ENCODE data around the gene GPR32.
A peak's percentile ranks its signal among the peaks of the same experiment; 100 is the strongest.
"Not testable (repeated sequence)": the region's sequence is repeated elsewhere in the genome, so short reads cannot be mapped to it uniquely, and the experiment has no call there.

GPR32 gene

DNA sequence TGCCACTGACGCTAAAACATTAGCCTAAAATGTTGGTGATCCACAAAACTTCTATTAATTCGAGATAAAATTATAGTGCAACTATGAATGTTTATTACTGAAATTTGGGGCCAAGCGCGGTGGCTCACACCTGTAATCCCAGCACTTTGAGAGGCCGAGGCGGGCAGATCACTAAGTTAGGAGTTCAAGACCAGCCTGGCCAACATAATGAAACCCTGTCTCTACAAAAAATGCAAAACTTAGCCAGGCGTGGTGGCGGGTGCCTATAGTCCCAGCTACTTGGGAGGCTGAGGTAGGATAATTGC lies 13.5 kb downstream of the GPR32 start:
- not testable (repeated sequence) for H3K23ac ChIP-seq (ENCODE audit: low read length in 2 of 2); H3K4me2 ChIP-seq (ENCODE audit: low read length, poor library complexity, severe bottlenecking); H2BK12ac ChIP-seq (ENCODE audit: low read length in 2 of 2); H3K18ac ChIP-seq (ENCODE audit: low read depth in 1 of 2, low read length in 2 of 2); H3K27ac ChIP-seq (ENCODE audit: low read length, poor library complexity, severe bottlenecking); H3K14ac ChIP-seq (ENCODE audit: low read length in 2 of 2); H3K9ac ChIP-seq (ENCODE audit: low read length); H3K79me1 ChIP-seq (replicated peaks; ENCODE audit: low read length, poor library complexity, severe bottlenecking); H3K4ac ChIP-seq (ENCODE audit: low read depth in 1 of 2, low read length in 2 of 2); H3K9me3 ChIP-seq (ENCODE audit: control insufficient read depth, low read length); H4K91ac ChIP-seq (ENCODE audit: low read length); H3K4me1 ChIP-seq (ENCODE audit: control insufficient read depth, insufficient read depth, low read depth, low read length); H2AK5ac ChIP-seq (ENCODE audit: low read length, severe bottlenecking); H2AFZ ChIP-seq (ENCODE audit: low read depth, low read length); H4K8ac ChIP-seq (ENCODE audit: low read length); H2BK5ac ChIP-seq (ENCODE audit: low read depth, low read length, poor library complexity, severe bottlenecking); H3K4me3 ChIP-seq (ENCODE audit: insufficient read depth in 1 of 2, low read depth in 1 of 2, low read length in 2 of 2); DNase-seq; H3K36me3 ChIP-seq (ENCODE audit: control insufficient read depth in 1 of 2, insufficient read depth in 2 of 2, low read depth in 1 of 2, low read length in 2 of 2); H2BK120ac ChIP-seq (ENCODE audit: low read depth, low read length); H2BK15ac ChIP-seq (ENCODE audit: low read depth, poor library complexity, severe bottlenecking)
- 38% methylated on average over 6 of the region's 8 CpGs for WGBS
- peaks cover 0 to 48% of the 10 kb centered on the region in 2 experiments for H3K27me3 ChIP-seq (ENCODE audit: control insufficient read depth in 1 of 2, insufficient read depth in 1 of 2, low read length in 2 of 2)

GRCh38 chr19:50784710-50785109 lies 14.4 kb downstream of the GPR32 start:
- H3K9ac ChIP-seq (ENCODE audit: low read length), result no peak overlapping the region
- no peaks in the 10 kb centered on the region for H3K79me1 ChIP-seq (replicated peaks; ENCODE audit: low read length, poor library complexity, severe bottlenecking)
- WGBS, result 96% methylated on average over 3 of the region's 3 CpGs
- no peak overlapping the region for H2BK12ac ChIP-seq (ENCODE audit: low read length in 2 of 2)
- no peaks in the 10 kb centered on the region for H3K4me1 ChIP-seq (ENCODE audit: control insufficient read depth, insufficient read depth, low read depth, low read length)
- H4K8ac ChIP-seq (ENCODE audit: low read length), result no peak overlapping the region
- H2BK120ac ChIP-seq (ENCODE audit: low read depth, low read length), result no peak overlapping the region
- H4K91ac ChIP-seq (ENCODE audit: low read length), result no peak overlapping the region
- no peak overlapping the region for H2AK5ac ChIP-seq (ENCODE audit: low read length, severe bottlenecking)
- DNase-seq, result no peak
- H3K4me2 ChIP-seq (ENCODE audit: low read length, poor library complexity, severe bottlenecking), result no peak overlapping the region
- no peak overlapping the region for H3K23ac ChIP-seq (ENCODE audit: low read length in 2 of 2)
- no peak overlapping the region for H2BK5ac ChIP-seq (ENCODE audit: low read depth, low read length, poor library complexity, severe bottlenecking)
- H3K4me3 ChIP-seq (ENCODE audit: insufficient read depth in 1 of 2, low read depth in 1 of 2, low read length in 2 of 2), result no peak overlapping the region
- H2AFZ ChIP-seq (ENCODE audit: low read depth, low read length), result no peak overlapping the region
- no peaks in the 10 kb centered on the region for H3K9me3 ChIP-seq (ENCODE audit: control insufficient read depth, low read length)
- H3K4ac ChIP-seq (ENCODE audit: low read depth in 1 of 2, low read length in 2 of 2), result no peak overlapping the region
- H3K27ac ChIP-seq (ENCODE audit: low read length, poor library complexity, severe bottlenecking), result no peak overlapping the region
- H3K14ac ChIP-seq (ENCODE audit: low read length in 2 of 2), result no peak overlapping the region
- no peak overlapping the region for H2BK15ac ChIP-seq (ENCODE audit: low read depth, poor library complexity, severe bottlenecking)
- no peak overlapping the region for H3K18ac ChIP-seq (ENCODE audit: low read depth in 1 of 2, low read length in 2 of 2)
- no peaks in the 10 kb centered on the region for H3K36me3 ChIP-seq (ENCODE audit: control insufficient read depth in 1 of 2, insufficient read depth in 2 of 2, low read depth in 1 of 2, low read length in 2 of 2)
- peaks cover 0 to 39% of the 10 kb centered on the region in 2 experiments for H3K27me3 ChIP-seq (ENCODE audit: control insufficient read depth in 1 of 2, insufficient read depth in 1 of 2, low read length in 2 of 2)

- Histone ChIP-seq H3K4me1 (ENCODE audit: control insufficient read depth, insufficient read depth, low read depth, low read length) (no peaks in the 10 kb centered on the region), H3K18ac (ENCODE audit: low read depth in 1 of 2, low read length in 2 of 2) (no peak overlapping the region), H3K23ac (ENCODE audit: low read length in 2 of 2) (no peak overlapping the region), H3K9ac (ENCODE audit: low read length) (no peak overlapping the region), H3K4me3 (ENCODE audit: insufficient read depth in 1 of 2, low read depth in 1 of 2, low read length in 2 of 2) (no peak overlapping the region), H3K4ac (ENCODE audit: low read depth in 1 of 2, low read length in 2 of 2) (no peak overlapping the region), H3K36me3 (ENCODE audit: control insufficient read depth in 1 of 2, insufficient read depth in 2 of 2, low read depth in 1 of 2, low read length in 2 of 2) (no peaks in the 10 kb centered on the region), H3K27ac (ENCODE audit: low read length, poor library complexity, severe bottlenecking) (no peak overlapping the region), H2BK12ac (ENCODE audit: low read length in 2 of 2) (no peak overlapping the region), H2BK120ac (ENCODE audit: low read depth, low read length) (no peak overlapping the region), H3K4me2 (ENCODE audit: low read length, poor library complexity, severe bottlenecking) (no peak overlapping the region), H3K79me1 (replicated peaks; ENCODE audit: low read length, poor library complexity, severe bottlenecking) (no peaks in the 10 kb centered on the region), H2BK5ac (ENCODE audit: low read depth, low read length, poor library complexity, severe bottlenecking) (no peak overlapping the region), H3K14ac (ENCODE audit: low read length in 2 of 2) (no peak overlapping the region), H3K9me3 (ENCODE audit: control insufficient read depth, low read length) (no peaks in the 10 kb centered on the region), H3K27me3 (ENCODE audit: control insufficient read depth in 1 of 2, insufficient read depth in 1 of 2, low read length in 2 of 2) (peaks cover 0 to 33% of the 10 kb centered on the region in 2 experiments), H4K8ac (ENCODE audit: low read length) (no peak overlapping the region), H2BK15ac (ENCODE audit: low read depth, poor library complexity, severe bottlenecking) (no peak overlapping the region), H4K91ac (ENCODE audit: low read length) (no peak overlapping the region), H2AK5ac (ENCODE audit: low read length, severe bottlenecking) (no peak overlapping the region), H2AFZ (ENCODE audit: low read depth, low read length) (no peak overlapping the region)
- 92% methylated on average over 12 of the region's 12 CpGs for WGBS
- DNase-seq, result no peak
Measured at GRCh38 chr19:50785329-50785728, 15.1 kb downstream of the GPR32 start.

- Histone ChIP-seq H3K9ac (ENCODE audit: low read length) (no peak within 1 kb of the TSS), H3K27me3 (ENCODE audit: control insufficient read depth in 1 of 2, insufficient read depth in 1 of 2, low read length in 2 of 2) (peaks cover 0 to 9% of the 10 kb centered on the region in 2 experiments), H2AFZ (ENCODE audit: low read depth, low read length) (no peak within 1 kb of the TSS), H3K79me1 (replicated peaks; ENCODE audit: low read length, poor library complexity, severe bottlenecking) (no peaks in the 10 kb centered on the region), H2BK12ac (ENCODE audit: low read length in 2 of 2) (no peak within 1 kb of the TSS), H2BK5ac (ENCODE audit: low read depth, low read length, poor library complexity, severe bottlenecking) (no peak within 1 kb of the TSS), H3K4ac (ENCODE audit: low read depth in 1 of 2, low read length in 2 of 2) (no peak within 1 kb of the TSS), H3K4me2 (ENCODE audit: low read length, poor library complexity, severe bottlenecking) (no peak within 1 kb of the TSS), H3K18ac (ENCODE audit: low read depth in 1 of 2, low read length in 2 of 2) (no peak within 1 kb of the TSS), H3K27ac (ENCODE audit: low read length, poor library complexity, severe bottlenecking) (no peak within 1 kb of the TSS), H2BK15ac (ENCODE audit: low read depth, poor library complexity, severe bottlenecking) (no peak within 1 kb of the TSS), H3K9me3 (ENCODE audit: control insufficient read depth, low read length) (no peaks in the 10 kb centered on the region), H3K4me3 (ENCODE audit: insufficient read depth in 1 of 2, low read depth in 1 of 2, low read length in 2 of 2) (no peak within 1 kb of the TSS), H2AK5ac (ENCODE audit: low read length, severe bottlenecking) (no peak within 1 kb of the TSS), H3K36me3 (ENCODE audit: control insufficient read depth in 1 of 2, insufficient read depth in 2 of 2, low read depth in 1 of 2, low read length in 2 of 2) (peaks cover 0 to 7% of the 10 kb centered on the region in 2 experiments), H4K8ac (ENCODE audit: low read length) (no peak within 1 kb of the TSS), H4K91ac (ENCODE audit: low read length) (peak within 1 kb of the TSS; percentile 14), H2BK120ac (ENCODE audit: low read depth, low read length) (no peak within 1 kb of the TSS), H3K4me1 (ENCODE audit: control insufficient read depth, insufficient read depth, low read depth, low read length) (peaks cover 7% of the 10 kb centered on the region), H3K14ac (ENCODE audit: low read length in 2 of 2) (no peak within 1 kb of the TSS), H3K23ac (ENCODE audit: low read length in 2 of 2) (no peak within 1 kb of the TSS)
- 95% methylated on average over 15 of the region's 15 CpGs for WGBS
- no peak for DNase-seq
Measured at GRCh38 chr19:50790396-50790795, 20.1 kb downstream of the GPR32 start, which contains the start of gene ACP4. ACP4 (plus strand) TSS chr19:50790415; CDS start chr19:50790415, 0 bp downstream.

Data from mesenchymal stem cell (in vitro differentiated cells and primary cell).